ENCODE data around the gene SCARB1.

The SCARB1 gene

DNA sequence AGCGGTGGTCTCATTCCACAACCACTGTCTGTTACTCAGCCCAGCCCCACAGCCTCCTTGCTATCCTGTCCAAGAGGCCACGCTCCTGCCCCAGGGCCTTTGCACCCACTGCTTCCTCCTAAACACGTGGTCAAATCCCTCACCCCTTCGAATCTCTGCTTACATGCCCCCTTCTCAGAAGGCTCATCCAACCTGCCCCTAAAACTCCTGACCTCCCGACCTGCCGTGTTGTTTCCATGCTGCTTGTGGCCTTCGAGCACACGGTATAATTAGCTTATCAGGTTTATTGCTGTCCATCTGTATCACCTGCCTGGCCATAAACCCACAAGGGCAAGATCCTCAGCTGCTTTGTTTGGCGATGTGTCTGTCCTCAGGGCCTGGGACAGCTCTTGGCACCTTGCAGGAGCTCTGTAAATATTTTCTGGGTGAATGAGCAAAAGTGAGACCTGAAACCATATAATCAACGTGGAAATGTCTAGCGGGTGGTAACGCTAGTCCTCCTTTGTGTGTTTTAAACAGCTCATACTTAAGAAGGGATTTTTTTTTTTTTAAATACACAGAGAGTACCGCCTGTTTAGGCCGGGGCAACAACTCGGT, 36.0 kb downstream of the SCARB1 start:
- H2BK12ac ChIP-seq (ENCODE audit: low read length): peak overlapping the region; percentile 12
- H4K12ac ChIP-seq (ENCODE audit: low read depth, low read length): no peak overlapping the region
- no peak overlapping the region for H3K4me3 ChIP-seq (ENCODE audit: low read depth, low read length)
- WGBS (ENCODE audit: extremely low coverage, insufficient coverage, insufficient read length): no CpG with 5 or more reads among the region's 15 CpGs
- no peaks in the 10 kb centered on the region for H3K79me2 ChIP-seq (ENCODE audit: control insufficient read depth, insufficient read depth, low read length, poor library complexity)
- peaks cover 22% of the 10 kb centered on the region for H3K79me1 ChIP-seq (ENCODE audit: low read length)
- H4K91ac ChIP-seq (ENCODE audit: low read depth, low read length): peak overlapping the region; percentile 40
- no peak overlapping the region for H3K4me2 ChIP-seq (ENCODE audit: low read length)
- no peak overlapping the region for H4K8ac ChIP-seq (ENCODE audit: low read depth, low read length)
- DNase-seq: peak; percentile 69 to 77
- H3K27ac ChIP-seq (ENCODE audit: low read depth, low read length): peak overlapping the region; percentile 84
- H3K27me3 ChIP-seq (ENCODE audit: insufficient read depth, low read length): no peaks in the 10 kb centered on the region
- H3K14ac ChIP-seq (ENCODE audit: low read length): no peak overlapping the region
- H3K36me3 ChIP-seq (ENCODE audit: control insufficient read depth in 1 of 2, insufficient read depth in 2 of 2, low read length in 2 of 2): no peaks in the 10 kb centered on the region
- H3K4ac ChIP-seq (ENCODE audit: low read depth, low read length): no peak overlapping the region
- H2BK120ac ChIP-seq (ENCODE audit: insufficient read depth, low read length, poor library complexity): peak overlapping the region; percentile 62
- peak overlapping the region; percentile 2 for H2BK5ac ChIP-seq (ENCODE audit: low read depth, low read length, poor library complexity)
- H3K9me3 ChIP-seq (ENCODE audit: insufficient read depth, low read depth, low read length): peaks cover 4% of the 10 kb centered on the region
- no peak overlapping the region for H3K18ac ChIP-seq (ENCODE audit: low read length)
- no peak overlapping the region for H3K23ac ChIP-seq (ENCODE audit: low read length)
- H3K9ac ChIP-seq (ENCODE audit: low read length): no peak overlapping the region
- H3K4me1 ChIP-seq (ENCODE audit: control insufficient read depth in 1 of 2, insufficient read depth in 2 of 2, low read length in 2 of 2): peaks cover 22 to 32% of the 10 kb centered on the region in 2 experiments
- H2AFZ ChIP-seq (ENCODE audit: insufficient read depth, low read length, poor library complexity): no peak overlapping the region
- H2AK5ac ChIP-seq (ENCODE audit: low read length): no peak overlapping the region

DNA sequence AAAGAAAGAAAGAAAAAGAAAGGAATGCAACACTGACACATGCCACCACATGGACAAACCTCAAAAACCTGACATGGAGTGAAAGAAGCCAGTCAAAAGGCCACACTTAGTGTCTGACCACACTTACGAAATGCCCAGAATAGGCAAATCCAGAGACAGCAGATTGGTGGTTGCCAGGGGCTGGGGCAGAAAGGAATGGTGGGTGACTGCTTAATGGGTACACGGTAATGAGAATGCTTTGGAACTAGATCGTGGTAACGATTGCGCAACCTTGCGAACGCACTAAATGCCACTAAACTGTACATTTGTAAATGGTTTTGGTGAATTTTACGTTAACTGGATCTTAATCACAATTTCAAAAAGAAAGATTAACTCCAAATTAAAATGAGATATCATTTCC, 39.5 kb downstream of the SCARB1 start:
- Histone ChIP-seq H3K79me1 (ENCODE audit: low read length) (peaks cover 15% of the 10 kb centered on the region), H3K4ac (ENCODE audit: low read depth, low read length) (no peak overlapping the region), H3K14ac (ENCODE audit: low read length) (no peak overlapping the region), H3K9ac (ENCODE audit: low read length) (no peak overlapping the region), H3K9me3 (ENCODE audit: insufficient read depth, low read depth, low read length) (no peaks in the 10 kb centered on the region), H3K4me1 (ENCODE audit: control insufficient read depth in 1 of 2, insufficient read depth in 2 of 2, low read length in 2 of 2) (peaks cover 16 to 31% of the 10 kb centered on the region in 2 experiments), H3K36me3 (ENCODE audit: control insufficient read depth in 1 of 2, insufficient read depth in 2 of 2, low read length in 2 of 2) (no peaks in the 10 kb centered on the region), H2BK5ac (ENCODE audit: low read depth, low read length, poor library complexity) (no peak overlapping the region), H3K23ac (ENCODE audit: low read length) (no peak overlapping the region), H4K12ac (ENCODE audit: low read depth, low read length) (no peak overlapping the region), H3K4me2 (ENCODE audit: low read length) (no peak overlapping the region), H2BK12ac (ENCODE audit: low read length) (peak overlapping the region; percentile 53), H3K27me3 (ENCODE audit: insufficient read depth, low read length) (no peaks in the 10 kb centered on the region), H4K8ac (ENCODE audit: low read depth, low read length) (no peak overlapping the region), H3K27ac (ENCODE audit: low read depth, low read length) (no peak overlapping the region), H3K18ac (ENCODE audit: low read length) (no peak overlapping the region), H2BK120ac (ENCODE audit: insufficient read depth, low read length, poor library complexity) (peak overlapping the region; percentile 41), H4K91ac (ENCODE audit: low read depth, low read length) (no peak overlapping the region), H3K79me2 (ENCODE audit: control insufficient read depth, insufficient read depth, low read length, poor library complexity) (no peaks in the 10 kb centered on the region), H3K4me3 (ENCODE audit: low read depth, low read length) (no peak overlapping the region), H2AK5ac (ENCODE audit: low read length) (no peak overlapping the region), H2AFZ (ENCODE audit: insufficient read depth, low read length, poor library complexity) (no peak overlapping the region)
- WGBS (ENCODE audit: extremely low coverage, insufficient coverage, insufficient read length): no CpG with 5 or more reads among the region's 8 CpGs
- DNase-seq: peak in 1 of 2 donors; percentile 34

DNA sequence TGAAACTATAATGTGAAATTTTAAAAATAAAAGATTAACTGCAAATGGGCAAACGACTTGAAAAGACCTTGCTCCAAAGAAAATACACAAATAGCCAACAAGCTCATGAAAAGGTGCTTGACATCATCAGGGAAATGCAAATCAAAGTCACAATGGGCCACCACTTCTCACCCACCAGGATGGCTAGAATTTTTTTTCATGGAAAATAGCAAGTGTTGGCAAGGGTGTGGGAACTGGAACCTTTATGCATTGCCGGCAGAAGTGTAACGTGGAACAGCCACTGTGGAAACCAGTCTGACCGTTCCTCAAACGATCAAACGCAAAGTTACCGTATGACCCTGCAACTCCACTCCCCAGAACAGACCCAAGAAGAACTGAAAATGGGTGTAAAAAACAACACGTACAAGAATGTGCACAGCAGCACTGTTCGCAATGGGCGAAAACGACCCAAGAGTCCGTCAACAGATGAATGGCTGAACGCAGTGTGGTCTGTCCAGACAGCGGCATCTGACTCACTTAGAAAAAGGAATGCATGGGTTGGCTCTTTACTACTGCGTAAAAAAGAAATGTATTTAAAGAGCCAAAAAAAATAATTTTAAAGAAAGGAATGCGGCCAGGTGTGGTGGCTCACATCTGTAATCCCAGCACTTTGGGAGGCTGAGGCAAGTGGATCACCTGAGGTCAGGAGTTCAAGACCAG, 40.2 kb downstream of the SCARB1 start:
- H3K27me3 ChIP-seq (ENCODE audit: insufficient read depth, low read length): no peaks in the 10 kb centered on the region
- peaks cover 10 to 23% of the 10 kb centered on the region in 2 experiments for H3K4me1 ChIP-seq (ENCODE audit: control insufficient read depth in 1 of 2, insufficient read depth in 2 of 2, low read length in 2 of 2)
- H2BK5ac ChIP-seq (ENCODE audit: low read depth, low read length, poor library complexity): no peak overlapping the region
- H4K12ac ChIP-seq (ENCODE audit: low read depth, low read length): no peak overlapping the region
- H3K9ac ChIP-seq (ENCODE audit: low read length): no peak overlapping the region
- no peak overlapping the region for H2AFZ ChIP-seq (ENCODE audit: insufficient read depth, low read length, poor library complexity)
- no peak overlapping the region for H2BK12ac ChIP-seq (ENCODE audit: low read length)
- peaks cover 7% of the 10 kb centered on the region for H3K79me1 ChIP-seq (ENCODE audit: low read length)
- no peak overlapping the region for H3K18ac ChIP-seq (ENCODE audit: low read length)
- H3K4ac ChIP-seq (ENCODE audit: low read depth, low read length): no peak overlapping the region
- no peaks in the 10 kb centered on the region for H3K36me3 ChIP-seq (ENCODE audit: control insufficient read depth in 1 of 2, insufficient read depth in 2 of 2, low read length in 2 of 2)
- no peaks in the 10 kb centered on the region for H3K9me3 ChIP-seq (ENCODE audit: insufficient read depth, low read depth, low read length)
- no peak overlapping the region for H3K4me3 ChIP-seq (ENCODE audit: low read depth, low read length)
- no CpG with 5 or more reads among the region's 16 CpGs for WGBS (ENCODE audit: extremely low coverage, insufficient coverage, insufficient read length)
- H3K23ac ChIP-seq (ENCODE audit: low read length): no peak overlapping the region
- no peak overlapping the region for H4K91ac ChIP-seq (ENCODE audit: low read depth, low read length)
- peak overlapping the region; percentile 5 for H3K4me2 ChIP-seq (ENCODE audit: low read length)
- DNase-seq: peak; percentile 70 to 83
- H3K79me2 ChIP-seq (ENCODE audit: control insufficient read depth, insufficient read depth, low read length, poor library complexity): no peaks in the 10 kb centered on the region
- H3K14ac ChIP-seq (ENCODE audit: low read length): no peak overlapping the region
- no peak overlapping the region for H4K8ac ChIP-seq (ENCODE audit: low read depth, low read length)
- peak overlapping the region; percentile 3 for H3K27ac ChIP-seq (ENCODE audit: low read depth, low read length)
- H2BK120ac ChIP-seq (ENCODE audit: insufficient read depth, low read length, poor library complexity): no peak overlapping the region
- H2AK5ac ChIP-seq (ENCODE audit: low read length): no peak overlapping the region

DNA sequence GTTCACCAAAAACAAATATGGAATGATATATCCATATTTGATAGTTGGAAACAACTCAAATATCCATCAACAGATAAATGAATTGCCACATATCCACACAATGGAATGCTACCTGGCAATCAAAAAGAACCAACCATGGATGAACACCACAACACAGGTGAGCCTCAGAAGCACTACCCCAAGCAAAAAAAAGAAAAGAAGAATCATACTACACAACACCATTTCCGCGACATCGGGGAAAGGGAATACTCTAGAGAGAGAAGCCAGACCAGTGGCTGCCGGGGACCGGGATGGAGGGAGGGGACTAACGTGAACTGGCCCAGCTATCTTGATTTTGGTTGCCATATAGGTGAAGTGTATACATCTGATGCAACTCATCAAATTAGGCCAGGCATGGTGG, 41.4 kb downstream of the SCARB1 start:
- Histone ChIP-seq H3K4me2 (ENCODE audit: low read length) (no peak overlapping the region), H3K23ac (ENCODE audit: low read length) (no peak overlapping the region), H3K79me1 (ENCODE audit: low read length) (no peaks in the 10 kb centered on the region), H3K14ac (ENCODE audit: low read length) (no peak overlapping the region), H4K8ac (ENCODE audit: low read depth, low read length) (no peak overlapping the region), H3K9ac (ENCODE audit: low read length) (no peak overlapping the region), H3K27ac (ENCODE audit: low read depth, low read length) (no peak overlapping the region), H2BK5ac (ENCODE audit: low read depth, low read length, poor library complexity) (no peak overlapping the region), H3K4ac (ENCODE audit: low read depth, low read length) (no peak overlapping the region), H2AK5ac (ENCODE audit: low read length) (no peak overlapping the region), H3K36me3 (ENCODE audit: control insufficient read depth in 1 of 2, insufficient read depth in 2 of 2, low read length in 2 of 2) (no peaks in the 10 kb centered on the region), H3K18ac (ENCODE audit: low read length) (no peak overlapping the region), H3K27me3 (ENCODE audit: insufficient read depth, low read length) (no peaks in the 10 kb centered on the region), H3K4me3 (ENCODE audit: low read depth, low read length) (no peak overlapping the region), H3K4me1 (ENCODE audit: control insufficient read depth in 1 of 2, insufficient read depth in 2 of 2, low read length in 2 of 2) (peaks cover 6 to 14% of the 10 kb centered on the region in 2 experiments), H2BK120ac (ENCODE audit: insufficient read depth, low read length, poor library complexity) (no peak overlapping the region), H3K9me3 (ENCODE audit: insufficient read depth, low read depth, low read length) (no peaks in the 10 kb centered on the region), H3K79me2 (ENCODE audit: control insufficient read depth, insufficient read depth, low read length, poor library complexity) (no peaks in the 10 kb centered on the region), H4K12ac (ENCODE audit: low read depth, low read length) (no peak overlapping the region), H2AFZ (ENCODE audit: insufficient read depth, low read length, poor library complexity) (no peak overlapping the region), H2BK12ac (ENCODE audit: low read length) (no peak overlapping the region), H4K91ac (ENCODE audit: low read depth, low read length) (no peak overlapping the region)
- DNase-seq: no peak
- no CpG with 5 or more reads among the region's 6 CpGs for WGBS (ENCODE audit: extremely low coverage, insufficient coverage, insufficient read length)
